HG02798 (cell line): ENCODE data around the gene CCDC172.
"Not testable (repeated sequence)": the region's sequence is repeated elsewhere in the genome, so short reads cannot be mapped to it uniquely, and the experiment has no call there.

ENCODE experiments used
- ATAC-seq: cut with Tn5 transposase; IDR thresholded peaks from one replicate; pipeline ENCODE4 v1.9.1; 2021; ENCODE audit warnings: mild to moderate bottlenecking; ENCODE audit not compliant: unreplicated experiment, poor library complexity

The CCDC172 gene

DNA sequence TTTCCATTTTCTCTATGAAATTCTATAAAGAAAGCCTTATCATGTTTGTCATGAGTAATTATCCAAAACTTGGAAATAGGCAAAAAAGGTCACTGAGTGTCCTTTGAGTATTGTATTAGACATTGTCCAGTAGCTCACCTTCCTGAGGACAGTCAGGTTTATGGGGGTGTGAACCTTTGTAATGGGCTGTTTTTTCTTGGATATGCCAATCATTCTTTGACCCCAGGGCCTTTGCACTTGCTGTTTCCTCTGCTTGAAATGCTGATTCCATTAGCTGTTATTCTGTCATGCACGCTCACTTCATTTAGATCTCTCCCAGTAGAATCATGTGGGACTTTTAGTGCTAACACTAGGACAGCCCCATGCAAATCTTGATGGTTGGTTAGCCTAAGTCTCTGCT, 4.9 kb downstream of the CCDC172 start:
- no peak for ATAC-seq

- ATAC-seq: no peak
Observed at GRCh38 chr10:116331815-116332214, 7.6 kb downstream of the CCDC172 start.

GRCh38 chr10:116336866-116337265, 12.6 kb downstream of the CCDC172 start:
- ATAC-seq: no peak

DNA sequence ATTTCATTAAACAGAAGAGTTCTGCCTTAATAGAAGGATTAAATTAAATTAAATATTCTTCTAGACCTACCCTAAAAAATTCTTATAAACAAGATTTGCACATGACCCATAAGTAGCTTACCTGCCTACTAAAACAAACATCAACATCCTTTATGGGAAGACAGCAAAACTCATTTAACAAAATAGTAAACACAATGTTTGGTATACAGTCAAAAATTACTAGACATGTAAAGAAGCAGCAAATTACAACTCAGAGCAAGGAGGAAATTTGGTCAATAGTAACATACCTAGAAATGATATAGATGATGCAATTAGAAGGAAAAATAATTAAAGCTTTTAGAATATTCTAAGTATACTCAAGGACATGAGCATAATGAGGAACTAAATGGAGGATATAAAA, 27.9 kb downstream of the CCDC172 start:
- no peak for ATAC-seq

- ATAC-seq: no peak
Observed at GRCh38 chr10:116353817-116354216, 29.6 kb downstream of the CCDC172 start.

GRCh38 chr10:116355341-116355740, 31.1 kb downstream of the CCDC172 start:
- ATAC-seq: no peak

- ATAC-seq: no peak
Observed at GRCh38 chr10:116356833-116357232, 32.6 kb downstream of the CCDC172 start.

DNA sequence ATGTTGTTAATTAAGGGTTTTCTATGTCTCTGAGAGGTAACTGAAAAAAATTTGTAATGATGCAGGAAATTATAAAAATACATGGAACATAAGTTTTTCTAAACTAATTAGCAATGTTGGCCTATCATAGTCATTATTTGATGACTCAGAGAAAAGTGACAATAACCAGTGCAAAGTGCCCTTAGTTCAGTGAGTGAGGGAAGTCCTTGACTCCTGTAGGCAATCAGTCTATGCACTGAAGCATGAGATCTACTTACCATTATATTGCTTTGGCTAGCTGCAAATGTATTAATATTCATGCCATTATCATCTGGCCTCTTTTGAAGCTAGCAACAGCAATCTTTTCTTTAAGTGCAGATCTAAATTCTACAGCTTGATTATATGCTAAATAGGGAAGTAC, 40.6 kb downstream of the CCDC172 start:
- no peak for ATAC-seq

GRCh38 chr10:116371737-116372136, 47.5 kb downstream of the CCDC172 start:
- no peak for ATAC-seq

DNA sequence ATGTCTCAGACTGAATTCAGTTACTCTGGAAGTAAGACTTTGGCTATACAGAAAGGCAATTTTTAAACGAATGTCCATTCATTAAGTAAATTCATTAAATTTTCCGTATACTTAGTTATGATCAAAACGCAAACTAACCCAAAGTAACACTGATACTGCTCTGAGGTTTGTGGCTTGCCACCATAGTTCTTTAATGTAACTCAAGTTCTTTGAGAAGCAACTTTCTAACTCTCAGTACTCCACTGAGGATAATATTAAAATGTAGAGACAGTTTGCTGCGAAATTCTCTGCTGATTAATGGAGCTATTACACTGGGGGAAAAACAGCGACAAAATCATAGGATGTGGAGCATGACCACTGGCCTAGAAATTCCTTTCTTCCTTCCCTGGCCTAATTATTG, 58.0 kb downstream of the CCDC172 start:
- no peak for ATAC-seq

DNA sequence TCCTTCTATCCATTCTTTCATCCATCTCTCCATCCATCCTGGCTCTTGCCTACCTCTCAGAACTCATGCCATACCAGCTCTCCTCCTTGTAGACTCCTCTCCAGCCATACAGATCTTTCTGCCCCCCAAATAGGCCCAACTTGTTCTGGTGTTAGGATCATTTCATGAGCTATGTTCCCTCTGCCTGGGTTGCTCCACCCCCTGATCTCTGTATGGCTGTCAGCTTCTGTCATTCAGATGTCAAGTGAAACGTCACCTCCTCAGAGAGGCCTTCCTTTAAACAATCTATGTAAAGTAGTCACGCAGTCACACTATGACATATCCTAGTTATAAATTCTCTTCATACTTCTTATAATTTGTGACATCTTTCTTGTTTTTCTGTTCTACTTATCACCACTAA, 61.1 kb downstream of the CCDC172 start:
- ATAC-seq: peak; percentile 41

GRCh38 chr10:116385994-116386809, 62.0 kb downstream of the CCDC172 start:
- ATAC-seq: no peak

- not testable (repeated sequence) for ATAC-seq
Observed at GRCh38 chr10:116393246-116393831, 69.1 kb downstream of the CCDC172 start.

GRCh38 chr10:116395223-116395985, 71.2 kb downstream of the CCDC172 start:
- ATAC-seq: no peak

GRCh38 chr10:116398224-116398623, 74.0 kb downstream of the CCDC172 start:
- ATAC-seq: no peak

- no peak for ATAC-seq
Observed at GRCh38 chr10:116402858-116403257, 78.6 kb downstream of the CCDC172 start.

DNA sequence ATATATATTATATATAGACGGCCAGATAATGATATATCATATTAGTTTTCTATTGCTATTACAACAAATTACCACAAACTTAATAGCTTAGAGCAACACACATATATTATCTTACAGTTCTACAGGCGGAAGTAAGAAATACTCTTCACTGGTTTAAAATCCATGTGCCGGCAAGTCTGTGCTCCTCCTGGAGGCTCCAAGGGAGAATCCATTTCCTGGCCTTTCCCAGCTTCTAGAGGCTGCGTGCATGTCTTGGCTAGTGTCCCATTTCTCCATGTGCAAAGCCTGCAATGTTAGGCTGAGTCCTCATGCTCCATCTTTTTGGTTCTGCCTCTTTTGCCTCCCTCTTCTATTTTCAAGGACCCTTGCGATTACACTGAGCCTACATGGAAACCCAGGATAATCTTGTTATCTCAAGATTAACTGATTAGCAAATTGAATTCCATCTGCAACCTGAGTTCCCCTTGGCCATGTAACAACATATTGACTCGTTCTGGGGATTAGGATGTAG, 79.5 kb downstream of the CCDC172 start:
- no peak for ATAC-seq

- ATAC-seq: no peak
Observed at GRCh38 chr10:116408719-116409118, 84.5 kb downstream of the CCDC172 start.

DNA sequence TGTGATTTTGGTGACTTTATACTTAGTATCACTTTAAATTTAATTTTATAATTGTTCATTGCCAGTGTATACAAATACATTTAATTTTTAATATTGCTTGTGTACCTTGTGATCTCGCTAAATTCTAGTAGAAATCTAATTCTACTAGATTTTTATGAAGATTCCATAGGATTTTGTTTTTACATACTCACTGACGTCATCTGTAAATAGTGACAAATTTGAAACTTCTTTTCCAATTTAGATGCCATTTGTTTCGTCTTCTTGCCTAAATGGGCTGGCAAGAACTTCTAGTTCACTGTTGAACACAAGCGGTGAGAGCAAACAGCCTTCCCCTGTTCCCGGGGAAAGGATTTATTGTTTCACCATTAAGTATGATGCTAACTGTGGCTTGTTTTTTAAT, 86.1 kb downstream of the CCDC172 start:
- ATAC-seq: no peak

DNA sequence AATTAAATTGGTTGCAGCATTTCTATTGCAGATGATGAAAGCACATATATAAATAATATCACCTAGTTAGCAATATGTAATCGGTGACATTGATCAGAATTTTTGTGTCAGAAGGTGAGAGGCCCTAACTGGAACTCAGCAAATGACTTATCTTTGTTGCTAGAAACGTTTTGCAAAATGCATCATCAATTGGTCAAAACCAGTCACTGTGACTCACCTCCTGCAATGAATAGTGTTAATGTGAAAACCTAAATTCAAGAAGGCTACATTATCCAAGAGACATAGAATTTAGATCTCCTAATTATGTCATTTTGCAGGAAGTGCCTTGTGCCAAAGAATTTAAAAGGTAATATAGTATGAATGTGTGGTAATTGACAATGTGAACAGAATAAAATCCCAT, 93.6 kb downstream of the CCDC172 start:
- ATAC-seq: no peak

GRCh38 chr10:116418389-116418788, 94.1 kb downstream of the CCDC172 start:
- ATAC-seq: no peak
